RWPE2 (cell line): ENCODE data around the gene LTC4S.
"Not testable (repeated sequence)": the region's sequence is repeated elsewhere in the genome, so short reads cannot be mapped to it uniquely, and the experiment has no call there.

ENCODE experiments used
- ATAC-seq: fragments of 200-7000 bp; cut with Tn5 transposase; 3 replicates; pipeline ENCODE4 v1.9.1; 2021; ENCODE audit warnings: low read depth
- DNase-seq: peaks from one replicate; pipeline ENCODE4 v3.0.0-alpha.2; 2020; ENCODE audit warnings: low spot score
- H3K27ac ChIP-seq: fragments of 450-650 bp; 2 replicates; pipeline ENCODE4 v1.5.1; 2017; ENCODE audit warnings: mild to moderate bottlenecking; ENCODE audit not compliant: poor library complexity, severe bottlenecking
- H3K27me3 ChIP-seq: fragments of 250-450 bp; sonication (Bioruptor Pico); 2 replicates; pipeline ENCODE4 v1.5.1; 2021; ENCODE audit warnings: mild to moderate bottlenecking, moderate library complexity; ENCODE audit not compliant: insufficient read depth, poor library complexity, severe bottlenecking
- H3K36me3 ChIP-seq: fragments of 250-450 bp; sonication (Bioruptor Pico); 2 replicates; pipeline ENCODE4 v1.5.1; 2020; ENCODE audit warnings: low read depth, mild to moderate bottlenecking, moderate library complexity
- H3K4me1 ChIP-seq: fragments of 250-450 bp; sonication (Bioruptor Pico); 2 replicates; pipeline ENCODE4 v1.5.1; 2021; ENCODE audit warnings: mild to moderate bottlenecking, moderate library complexity; ENCODE audit not compliant: insufficient read depth, poor library complexity, severe bottlenecking
- H3K4me3 ChIP-seq: fragments of 250-450 bp; sonication (Bioruptor Pico); 2 replicates; pipeline ENCODE4 v1.5.1; 2021; ENCODE audit warnings: mild to moderate bottlenecking, moderate library complexity; ENCODE audit not compliant: severe bottlenecking
- H3K9me3 ChIP-seq: fragments of 250-450 bp; sonication (Bioruptor Pico); 2 replicates; pipeline ENCODE4 v1.5.1; 2021; ENCODE audit warnings: mild to moderate bottlenecking, moderate library complexity; ENCODE audit not compliant: severe bottlenecking
- CTCF ChIP-seq: fragments of 450-650 bp; IDR thresholded peaks from one replicate; pipeline ENCODE4 v1.5.1; 2017; ENCODE audit warnings: mild to moderate bottlenecking, moderate library complexity; ENCODE audit not compliant: poor library complexity, severe bottlenecking

Gene LTC4S

GRCh38 chr5:179788193-179788854 is 5.5 kb upstream of the LTC4S start:
- TF ChIP-seq CTCF = no peak
- Histone ChIP-seq H3K4me3 (no peak overlapping the region), H3K9me3 (no peaks in the 10 kb centered on the region), H3K27me3 (no peaks in the 10 kb centered on the region), H3K36me3 (no peaks in the 10 kb centered on the region), H3K27ac (no peak overlapping the region), H3K4me1 (no peaks in the 10 kb centered on the region)
- ATAC-seq (peak; percentile 22; the same call in 1 of the 3 replicates), DNase-seq (no peak)

- H3K27me3 ChIP-seq, H3K36me3 ChIP-seq, H3K4me3 ChIP-seq, H3K4me1 ChIP-seq, H3K27ac ChIP-seq, ATAC-seq, H3K9me3 ChIP-seq, DNase-seq: not testable (repeated sequence)
Observed at GRCh38 chr5:179789278-179789677, 4.5 kb upstream of the LTC4S start.

- Histone ChIP-seq H3K9me3 (no peaks in the 10 kb centered on the region), H3K27ac (no peak overlapping the region), H3K4me3 (no peak overlapping the region), H3K4me1 (no peaks in the 10 kb centered on the region), H3K36me3 (peaks cover 5% of the 10 kb centered on the region), H3K27me3 (no peaks in the 10 kb centered on the region)
- no peak for ATAC-seq
- TF ChIP-seq CTCF = no peak
- DNase-seq = no peak
Observed at GRCh38 chr5:179791881-179792611, 1.7 kb upstream of the LTC4S start.

- Histone ChIP-seq H3K9me3 (no peaks in the 10 kb centered on the region), H3K4me1 (no peaks in the 10 kb centered on the region), H3K27ac (no peak overlapping the region), H3K27me3 (no peaks in the 10 kb centered on the region), H3K4me3 (no peak overlapping the region), H3K36me3 (peaks cover 10% of the 10 kb centered on the region)
- DNase-seq (no peak), ATAC-seq (no peak)
- no peak for TF ChIP-seq CTCF
Observed at GRCh38 chr5:179792612-179793467, 946 bp upstream of the LTC4S start.

- Histone ChIP-seq H3K9me3 (no peaks in the 10 kb centered on the region), H3K4me3 (no peak overlapping the region), H3K36me3 (peaks cover 20% of the 10 kb centered on the region), H3K27me3 (no peaks in the 10 kb centered on the region), H3K4me1 (no peaks in the 10 kb centered on the region), H3K27ac (no peak overlapping the region)
- DNase-seq = no peak
- TF ChIP-seq CTCF = no peak
- ATAC-seq = no peak
Observed at GRCh38 chr5:179794171-179794570, 385 bp downstream of the LTC4S start.
